ENCODE measurements around the gene POLR2M. TPM values are rescaled to one million over a fixed set of nuclear protein-coding genes. Genes with fewer than 3 reads are reported as not detected.

The POLR2M gene
- total and polyA plus RNA-seq, 3 donors from 2014 or later = 33.3 to 97.7 (median 87.2) TPM

DNA sequence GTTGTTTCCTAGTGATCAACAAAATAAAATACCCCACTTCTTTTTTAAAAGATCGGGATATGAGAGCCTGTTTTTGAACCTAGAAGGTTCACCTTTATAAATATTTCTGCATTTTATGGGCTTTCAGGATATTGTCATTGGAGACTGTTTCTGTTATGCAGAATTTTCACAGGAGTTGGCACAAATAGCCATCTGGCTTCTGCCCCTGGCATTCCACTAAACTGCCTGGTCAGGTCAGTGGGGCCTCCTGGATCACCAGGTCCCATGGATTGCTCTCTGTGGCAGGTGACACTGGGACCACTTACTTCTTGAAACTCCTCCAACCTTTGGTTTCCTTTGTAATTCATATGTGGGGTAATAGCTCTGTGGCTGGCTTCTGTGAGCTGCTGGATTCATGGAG is 25.5 kb upstream of the POLR2M start:
- WGBS, 2 donors = 91 to 92% methylated on average over 1 of the region's 1 CpG
- intact Hi-C loops (cut with DNase I; ENCODE audit: low total_unique reads) = no loop called here
- Histone ChIP-seq H3K27me3 (no peaks in the 10 kb centered on the region), H3K4me3 (no peak overlapping the region), H3K36me3 (ENCODE audit: low read depth, missing control alignments) (no peaks in the 10 kb centered on the region), H3K27ac (no peak overlapping the region), H3K4me1 (no peaks in the 10 kb centered on the region), H3K9me3 (no peaks in the 10 kb centered on the region)
- no peak for DNase-seq
- no peak for TF ChIP-seq POLR2A (IDR thresholded peaks at IDR 0.05)
- TF ChIP-seq, protein P1, sequence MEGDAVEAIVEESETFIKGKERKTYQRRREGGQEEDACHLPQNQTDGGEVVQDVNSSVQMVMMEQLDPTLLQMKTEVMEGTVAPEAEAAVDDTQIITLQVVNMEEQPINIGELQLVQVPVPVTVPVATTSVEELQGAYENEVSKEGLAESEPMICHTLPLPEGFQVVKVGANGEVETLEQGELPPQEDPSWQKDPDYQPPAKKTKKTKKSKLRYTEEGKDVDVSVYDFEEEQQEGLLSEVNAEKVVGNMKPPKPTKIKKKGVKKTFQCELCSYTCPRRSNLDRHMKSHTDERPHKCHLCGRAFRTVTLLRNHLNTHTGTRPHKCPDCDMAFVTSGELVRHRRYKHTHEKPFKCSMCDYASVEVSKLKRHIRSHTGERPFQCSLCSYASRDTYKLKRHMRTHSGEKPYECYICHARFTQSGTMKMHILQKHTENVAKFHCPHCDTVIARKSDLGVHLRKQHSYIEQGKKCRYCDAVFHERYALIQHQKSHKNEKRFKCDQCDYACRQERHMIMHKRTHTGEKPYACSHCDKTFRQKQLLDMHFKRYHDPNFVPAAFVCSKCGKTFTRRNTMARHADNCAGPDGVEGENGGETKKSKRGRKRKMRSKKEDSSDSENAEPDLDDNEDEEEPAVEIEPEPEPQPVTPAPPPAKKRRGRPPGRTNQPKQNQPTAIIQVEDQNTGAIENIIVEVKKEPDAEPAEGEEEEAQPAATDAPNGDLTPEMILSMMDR (IDR thresholded peaks at IDR 0.05) = no peak

DNA sequence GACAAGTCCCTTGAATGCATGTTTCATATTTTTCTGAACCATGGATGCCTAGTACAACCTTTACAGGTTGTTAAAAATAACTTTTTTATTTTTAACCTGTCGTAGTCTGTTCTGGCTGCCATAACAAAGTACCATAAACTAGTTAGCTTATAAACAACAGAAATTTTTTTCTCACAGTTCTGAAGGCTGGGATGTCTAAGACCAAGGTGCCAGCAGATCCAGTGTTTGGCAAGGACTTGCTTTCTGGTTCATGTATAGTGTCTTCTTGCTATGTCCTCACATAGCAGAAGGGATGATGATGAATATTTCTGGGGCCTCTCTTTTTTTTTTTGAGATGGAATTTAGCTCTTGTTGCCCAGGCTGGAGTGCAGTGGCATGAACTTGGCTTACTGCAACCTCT is 23.0 kb upstream of the POLR2M start:
- 91 to 92% methylated on average over 1 of the region's 1 CpG for WGBS, 2 donors
- H3K36me3 ChIP-seq (ENCODE audit: low read depth, missing control alignments) = no peaks in the 10 kb centered on the region
- no peaks in the 10 kb centered on the region for H3K9me3 ChIP-seq
- H3K27ac ChIP-seq = no peak overlapping the region
- no peaks in the 10 kb centered on the region for H3K27me3 ChIP-seq
- H3K4me1 ChIP-seq = peaks cover 3% of the 10 kb centered on the region
- TF ChIP-seq POLR2A (IDR thresholded peaks at IDR 0.05) = no peak
- TF ChIP-seq, protein P1 (IDR thresholded peaks at IDR 0.05) = no peak
- intact Hi-C loops (cut with DNase I; ENCODE audit: low total_unique reads) = no loop called here
- no peak overlapping the region for H3K4me3 ChIP-seq
- no peak for DNase-seq

DNA sequence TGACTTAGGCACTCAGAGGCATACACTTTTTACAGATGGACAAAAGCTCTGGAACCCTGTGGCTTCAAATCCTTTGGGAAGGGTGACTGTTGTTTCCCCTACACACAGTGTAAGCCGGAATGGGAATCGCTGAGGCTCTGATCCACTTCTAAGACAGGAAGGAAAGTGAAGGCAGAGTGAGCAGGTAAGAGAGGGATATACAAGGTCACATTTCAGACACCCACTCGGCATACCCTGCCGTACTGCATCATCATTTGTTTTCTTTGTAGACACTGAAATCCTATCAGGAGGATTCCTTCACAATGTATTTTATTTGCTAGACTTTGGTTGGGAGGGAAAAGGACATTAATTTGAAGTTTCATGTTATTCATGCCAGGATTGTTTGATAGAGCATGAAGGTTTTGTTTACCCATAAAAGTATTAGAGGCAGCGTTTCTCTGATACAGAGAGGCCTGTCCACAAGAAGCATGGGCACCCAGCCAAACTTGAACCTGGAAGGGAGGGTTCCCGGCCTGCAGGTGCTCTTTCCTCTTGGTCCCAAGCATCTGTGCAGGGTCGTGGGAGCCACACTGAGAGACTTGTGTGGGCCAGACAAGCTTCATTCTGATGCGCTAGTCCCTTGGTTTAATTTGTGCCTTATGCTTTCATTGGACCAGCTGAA is 21.9 kb upstream of the POLR2M start:
- no peak overlapping the region for H3K27ac ChIP-seq
- H3K27me3 ChIP-seq = no peaks in the 10 kb centered on the region
- H3K4me3 ChIP-seq = no peak overlapping the region
- DNase-seq = no peak
- TF ChIP-seq, protein P1 (IDR thresholded peaks at IDR 0.05) = no peak
- TF ChIP-seq POLR2A (IDR thresholded peaks at IDR 0.05) = no peak
- WGBS, 2 donors = 70 to 83% methylated on average over 8 of the region's 8 CpGs
- H3K9me3 ChIP-seq = no peaks in the 10 kb centered on the region
- H3K4me1 ChIP-seq = peaks cover 3% of the 10 kb centered on the region
- intact Hi-C loops (cut with DNase I; ENCODE audit: low total_unique reads) = no loop called here
- no peaks in the 10 kb centered on the region for H3K36me3 ChIP-seq (ENCODE audit: low read depth, missing control alignments)

DNA sequence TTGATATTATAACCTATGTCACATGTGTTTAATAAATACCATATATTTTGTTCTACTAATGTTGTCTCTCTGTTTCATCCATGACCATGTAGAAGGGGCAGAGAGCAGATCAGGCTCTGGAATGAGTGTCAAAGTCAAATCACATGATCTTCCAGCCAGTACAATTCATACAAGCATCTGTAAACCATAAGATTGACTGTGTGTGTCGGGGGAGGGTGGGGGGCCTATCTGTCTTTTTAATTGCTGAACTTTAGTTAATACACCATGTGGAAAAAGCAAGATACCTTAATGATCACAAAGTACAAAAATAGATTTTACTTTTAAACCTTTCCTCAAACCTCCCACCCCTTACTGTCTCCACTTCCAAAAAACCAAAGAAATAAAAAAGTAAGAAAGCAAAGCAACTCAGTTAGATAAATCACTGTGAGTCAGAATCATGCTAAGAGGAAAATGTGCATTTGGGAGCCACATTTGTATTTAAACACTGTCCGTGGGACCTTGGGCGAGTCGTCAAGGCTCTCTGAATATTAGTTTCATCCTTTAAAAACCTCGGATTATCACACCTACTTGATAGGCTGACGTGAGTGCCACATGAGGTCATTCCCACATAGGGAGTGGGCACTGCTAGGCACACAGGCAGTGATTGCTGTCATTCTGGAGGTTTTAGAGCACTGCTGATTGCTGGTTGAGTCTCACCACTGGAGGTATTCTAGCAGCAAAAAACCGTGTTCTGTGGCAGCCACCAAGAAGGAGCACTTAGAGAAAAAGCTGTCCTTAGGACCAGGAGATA is 21.0 kb upstream of the POLR2M start:
- intact Hi-C loops (cut with DNase I; ENCODE audit: low total_unique reads) = no loop called here
- Histone ChIP-seq H3K27ac (peak overlapping the region in 1 of 2 donors; percentile 30), H3K27me3 (no peaks in the 10 kb centered on the region), H3K36me3 (ENCODE audit: low read depth, missing control alignments) (no peaks in the 10 kb centered on the region), H3K9me3 (no peaks in the 10 kb centered on the region), H3K4me1 (peaks cover 3% of the 10 kb centered on the region), H3K4me3 (no peak overlapping the region)
- 56 to 63% methylated on average over 6 to 7 of the region's 7 CpGs for WGBS, 2 donors
- TF ChIP-seq, protein P1 (IDR thresholded peaks at IDR 0.05) = no peak
- TF ChIP-seq POLR2A (IDR thresholded peaks at IDR 0.05) = no peak
- no peak for DNase-seq
